HCT116 (cell line): ENCODE measurements around the gene ZNF469. TPM values are rescaled to one million over a fixed set of nuclear protein-coding genes. Genes with fewer than 3 reads are reported as not detected.

Experiments used
- ATAC-seq: fragments of 200-7000 bp; cut with Tn5 transposase; 2 replicates; pipeline ENCODE4 v1.9.1; 2020; ENCODE audit warnings: mild to moderate bottlenecking, moderate library complexity
- BruUV-seq: library from RNA; stranded (reverse); fragments of 400-500 nt; replicated peaks from 2 replicates; lab custom pipeline; 2021; lab: Mats Ljungman, UMichigan
- CTCF ChIA-PET: fragments of 300-600 bp; sonication (Branson Sonifier 250); formaldehyde crosslinking; loops from one replicate; lab custom pipeline; 2021; ENCODE audit warnings: antibody characterized with exemption; lab: Charles Lee
- POLR2A ChIA-PET: fragments of 300-600, 350-600 bp; sonication (Branson Sonifier 250); formaldehyde crosslinking; loops from one replicate; lab custom pipeline; 2021; ENCODE audit warnings: antibody characterized with exemption; lab: Charles Lee
- RAD21 ChIA-PET, 2 experiments: fragments of 300-600 bp; sonication (Branson Sonifier 250); formaldehyde crosslinking; loops; one replicate each; lab custom pipeline; 2023; ENCODE audit warnings: low total read pairs in 2 of 2; ENCODE audit not compliant: uncharacterized antibody in 2 of 2, unreplicated experiment in 2 of 2, low non-redundant PET in 1 of 2; lab: Charles Lee
- DNase-seq: peaks from one replicate; pipeline ENCODE4 v3.0.0-alpha.2; 2010; ENCODE audit warnings: low read depth, low spot score
- H2AFZ ChIP-seq: fragments of 200-600 bp; shearing (Covaris generic), sonication (generic); 2 replicates; pipeline ENCODE4 v1.6.1; 2017; ENCODE audit warnings: low read depth, mixed run types, mixed read lengths, antibody characterized with exemption, low read length; ENCODE audit not compliant: poor library complexity, severe bottlenecking
- H3K27ac ChIP-seq: 2 replicates; pipeline ENCODE4 v1.5.1; 2012; ENCODE audit warnings: low read depth, low read length
- H3K27me3 ChIP-seq: fragments of 200-600 bp; sonication (generic); 2 replicates; pipeline ENCODE4 v1.6.1; 2016; ENCODE audit warnings: mixed run types, low read length, mixed read lengths; ENCODE audit not compliant: insufficient read depth
- H3K36me3 ChIP-seq, 2 experiments: fragments of 200-500 bp in 1 of 2; fragments of 200-600 bp in 1 of 2; sonication (Bioruptor generic) in 1 of 2; sonication (generic) in 1 of 2; 2 replicates each; pipeline versions ENCODE4 v1.5.1 to v1.6.1; 2014 to 2016; ENCODE audit warnings: low read length in 2 of 2, inconsistent platforms in 1 of 2, mixed read lengths in 1 of 2, mixed run types in 1 of 2; ENCODE audit not compliant: insufficient read depth in 2 of 2, control insufficient read depth in 1 of 2
- H3K4me1 ChIP-seq, 2 experiments: fragments of 200-600 bp in 1 of 2; sonication (generic) in 1 of 2; 2 replicates each; pipeline versions ENCODE4 v1.5.1 to v1.6.1; 2012 to 2017; ENCODE audit warnings: low read length in 2 of 2, inconsistent platforms in 1 of 2, mild to moderate bottlenecking in 1 of 2, mixed read lengths in 1 of 2, mixed run types in 1 of 2, moderate library complexity in 1 of 2; ENCODE audit not compliant: insufficient read depth in 2 of 2, control insufficient read depth in 1 of 2
- H3K4me2 ChIP-seq: fragments of 200-600 bp; sonication (generic); 2 replicates; pipeline ENCODE4 v1.6.1; 2017; ENCODE audit warnings: mixed run types, low read length, mixed read lengths
- H3K4me3 ChIP-seq, 2 experiments: fragments of 200-600 bp in 1 of 2; sonication (generic) in 1 of 2; replicated peaks in 1 of 2; 2 replicates each; pipeline ENCODE4 v1.5.1; 2011 to 2016; ENCODE audit warnings: low read length in 2 of 2, control low read depth in 1 of 2, low read depth in 1 of 2, mild to moderate bottlenecking in 1 of 2, mixed read lengths in 1 of 2, mixed run types in 1 of 2
- H3K79me2 ChIP-seq: fragments of 200-600 bp; sonication (generic); 2 replicates; pipeline ENCODE4 v1.6.1; 2017; ENCODE audit warnings: mild to moderate bottlenecking, mixed run types, low read length, moderate library complexity, mixed read lengths; ENCODE audit not compliant: insufficient read depth
- H3K9ac ChIP-seq: fragments of 200-600 bp; sonication (generic); 2 replicates; pipeline ENCODE4 v1.6.1; 2016; ENCODE audit warnings: low read length, mixed read lengths
- H3K9me2 ChIP-seq: fragments of 200-600 bp; sonication (generic), shearing (Covaris generic); 2 replicates; pipeline ENCODE4 v1.6.1; 2017; ENCODE audit warnings: mixed run types, mild to moderate bottlenecking, moderate library complexity; ENCODE audit not compliant: insufficient read depth
- H3K9me3 ChIP-seq, 2 experiments: fragments of 200-500 bp in 1 of 2; fragments of 200-600 bp in 1 of 2; sonication (Bioruptor generic) in 1 of 2; sonication (generic) in 1 of 2; 2 replicates each; pipeline ENCODE4 v1.6.1; 2014 to 2017; ENCODE audit warnings: low read length in 2 of 2, mixed read lengths in 2 of 2, inconsistent platforms in 1 of 2, low read depth in 1 of 2, mild to moderate bottlenecking in 1 of 2, mixed run types in 1 of 2, moderate library complexity in 1 of 2; ENCODE audit not compliant: control insufficient read depth in 1 of 2, insufficient read depth in 1 of 2
- H4K20me1 ChIP-seq: fragments of 200-600 bp; sonication (generic), shearing (Covaris generic); 2 replicates; pipeline ENCODE4 v1.6.1; 2017; ENCODE audit warnings: mixed run types, mild to moderate bottlenecking, moderate library complexity; ENCODE audit not compliant: insufficient read depth
- ATF3 ChIP-seq: IDR thresholded peaks from 2 replicates; pipeline ENCODE4 v1.6.1; 2012
- CBX3 ChIP-seq: IDR thresholded peaks from 2 replicates; pipeline ENCODE4 v1.6.1; 2012; ENCODE audit warnings: low read depth
- CEBPB ChIP-seq: IDR thresholded peaks from 2 replicates; pipeline ENCODE4 v1.6.1; 2012; ENCODE audit warnings: low read depth
- EGR1 ChIP-seq: IDR thresholded peaks from 2 replicates; pipeline ENCODE4 v1.6.1; 2012; ENCODE audit warnings: low read depth
- EZH2 ChIP-seq: fragments of 200-600 bp; sonication (generic); IDR thresholded peaks from 2 replicates; pipeline ENCODE4 v1.6.1; 2017; ENCODE audit warnings: antibody characterized with exemption, mixed run types
- EZH2phosphoT487 ChIP-seq: fragments of 200-600 bp; IDR thresholded peaks from 2 replicates; pipeline ENCODE4 v1.6.1; 2018; ENCODE audit warnings: antibody characterized with exemption, borderline replicate concordance
- JUND ChIP-seq: IDR thresholded peaks from 2 replicates; pipeline ENCODE4 v1.6.1; 2012
- MAX ChIP-seq: IDR thresholded peaks from 2 replicates; pipeline ENCODE4 v1.6.1; 2012
- POLR2A ChIP-seq: IDR thresholded peaks from 2 replicates; pipeline ENCODE4 v1.7.0; 2011; ENCODE audit warnings: borderline replicate concordance; ENCODE audit not compliant: insufficient read depth, insufficient read length; ENCODE audit errors: extremely low read depth
- RAD21 ChIP-seq: IDR thresholded peaks from 2 replicates; pipeline ENCODE4 v1.6.1; 2012; ENCODE audit warnings: low read depth, mild to moderate bottlenecking
- REST ChIP-seq: IDR thresholded peaks from 2 replicates; pipeline ENCODE4 v1.6.1; 2012; ENCODE audit warnings: low read depth
- SP1 ChIP-seq: IDR thresholded peaks from 2 replicates; pipeline ENCODE4 v1.6.1; 2012; ENCODE audit warnings: low read depth
- SRF ChIP-seq: IDR thresholded peaks from 2 replicates; pipeline ENCODE4 v1.6.1; 2012; ENCODE audit warnings: low read depth
- TCF7L2 ChIP-seq: IDR thresholded peaks from 2 replicates; pipeline ENCODE4 v1.7.0; 2011; ENCODE audit warnings: borderline replicate concordance, inconsistent platforms; ENCODE audit not compliant: insufficient read depth, insufficient read length; ENCODE audit errors: extremely low read depth
- YY1 ChIP-seq: IDR thresholded peaks from 2 replicates; pipeline ENCODE4 v1.6.1; 2011; ENCODE audit warnings: low read length, low read depth, moderate library complexity, mild to moderate bottlenecking; ENCODE audit not compliant: insufficient replicate concordance; ENCODE audit errors: extremely low read depth
- ZBTB33 ChIP-seq: IDR thresholded peaks from 2 replicates; pipeline ENCODE4 v1.6.1; 2011; ENCODE audit warnings: mild to moderate bottlenecking, low read length, moderate library complexity; ENCODE audit not compliant: insufficient replicate concordance; ENCODE audit errors: extremely low read depth
- ZFX ChIP-seq: fragments of 450-650 bp; IDR thresholded peaks from 2 replicates; pipeline ENCODE4 v1.6.1; 2017
- ZNF274 ChIP-seq: fragments of 200-500 bp; sonication (Bioruptor generic); IDR thresholded peaks from 2 replicates; pipeline ENCODE4 v1.6.1; 2014; ENCODE audit warnings: mild to moderate bottlenecking, low read depth, low read length, inconsistent platforms
- intact Hi-C: fragments of 100-400 bp; cut with micrococcal nuclease; formaldehyde crosslinking; loops from 2 replicates; pipeline ENCODE4 v1.10.0; 2022
- total RNA-seq: library from RNA; stranded (reverse); gene quantifications from one replicate; pipeline ENCODE4 v1.2.1, GENCODE V29; 2021; ENCODE audit not compliant: unreplicated experiment

ZNF469 gene
- total RNA-seq, 1 experiment from 2014 or later, result 5.9 TPM

- no peak for TF ChIP-seq REST
- no peak for TF ChIP-seq MAX
- TF ChIP-seq CBX3, result no peak
- TF ChIP-seq EZH2phosphoT487, result no peak
These were observed 2.4 kb downstream of the ZNF469 start (continued) for GRCh38 chr16:88385112-88385594.

GRCh38 chr16:88385831-88386815, 3.4 kb downstream of the ZNF469 start:
- Histone ChIP-seq H3K79me2 (peaks cover 50% of the 10 kb centered on the region), H3K9me3 (no peaks in the 10 kb centered on the region; a peak in 1 of 4 replicates), H3K4me3 (no peak overlapping the region), H4K20me1 (no peaks in the 10 kb centered on the region), H3K9ac (no peak overlapping the region), H2AFZ (no peak overlapping the region), H3K36me3 (peaks cover 0 to 8% of the 10 kb centered on the region in 2 experiments; a peak in 1 of 4 replicates), H3K4me1 (peaks cover 18 to 28% of the 10 kb centered on the region in 2 experiments), H3K27ac (no peak overlapping the region), H3K27me3 (no peaks in the 10 kb centered on the region), H3K4me2 (no peak overlapping the region), H3K9me2 (no peaks in the 10 kb centered on the region)
- no peak for DNase-seq
- TF ChIP-seq ATF3, result no peak
- TF ChIP-seq JUND, result no peak
- no peak for TF ChIP-seq ZFX
- TF ChIP-seq SRF, result no peak
- TF ChIP-seq ZBTB33, result no peak
- TF ChIP-seq YY1, result no peak
- no peak for TF ChIP-seq EGR1
- TF ChIP-seq TCF7L2, result no peak
- no peak for TF ChIP-seq ZNF274
- no peak for TF ChIP-seq EZH2phosphoT487
- TF ChIP-seq EZH2, result no peak
- no peak for TF ChIP-seq RAD21
- TF ChIP-seq POLR2A, result no peak
- TF ChIP-seq SP1, result no peak
- TF ChIP-seq CEBPB, result no peak
- ATAC-seq, result no peak
- BruUV-seq, result no TSS peak
- ChIA-PET CTCF (no interaction called here), POLR2A (no interaction called here), RAD21 (no interaction called here)
- intact Hi-C loops, result no loop called here
